ENCODE measurements around the gene GALC. TPM values are rescaled to one million over a fixed set of nuclear protein-coding genes. Genes with fewer than 3 reads are reported as not detected.

Gene GALC
- total and polyA plus RNA-seq, 2 donors (not counting 3 experiments of a cell fraction or from before 2014, with no cell fraction given), result 12.4 to 14.2 TPM

GRCh38 chr14:87935886-87936285 lies 57.1 kb downstream of the GALC start:
- CTCF ChIA-PET, result interaction anchor here (1.2 to 2.1 kb wide), 3 partner anchors 10 to 444 kb away, joined by 3 to 16 read pairs (median 3); no protein-coding TSS in a partner anchor
- no peak for FAIRE-seq

GRCh38 chr14:87935081-87935828 lies 57.7 kb downstream of the GALC start:
- H3K4me2 ChIP-seq (ENCODE audit: insufficient read depth, low read length), result no peak overlapping the region
- H3K9me3 ChIP-seq (replicated peaks; ENCODE audit: control insufficient read depth, insufficient read depth, low read length), result no peaks in the 10 kb centered on the region
- no peak overlapping the region for H2AFZ ChIP-seq (ENCODE audit: low read depth, low read length)
- ChIA-PET CTCF (interaction anchor here (1.2 to 2.1 kb wide), 2 partner anchors 10 to 445 kb away, joined by 3 to 16 read pairs; no protein-coding TSS in a partner anchor), POLR2A (no interaction called here)
- H3K9me1 ChIP-seq (replicated peaks; ENCODE audit: control insufficient read depth, extremely low read depth, insufficient read depth, low read length), result no peaks in the 10 kb centered on the region
- H4K20me1 ChIP-seq (replicated peaks; ENCODE audit: control insufficient read depth, extremely low read depth, insufficient read depth, low read length), result no peaks in the 10 kb centered on the region
- BruUV-seq (replicated peaks), result no TSS peak
- H3K36me3 ChIP-seq (ENCODE audit: control insufficient read depth in 2 of 2, extremely low read depth in 1 of 2, insufficient read depth in 2 of 2, low read length in 2 of 2), result no peaks in the 10 kb centered on the region
- H3K4me1 ChIP-seq (ENCODE audit: control insufficient read depth, extremely low read depth, insufficient read depth, low read length), result no peaks in the 10 kb centered on the region
- TF ChIP-seq EZH2 (IDR thresholded peaks at IDR 0.05; ENCODE audit: borderline replicate concordance, low read depth, low read length, severe bottlenecking) (no peak), FOS (IDR thresholded peaks at IDR 0.05; ENCODE audit: borderline replicate concordance, insufficient read depth, low read length) (no peak)
- dilution Hi-C loops (cut with MboI; ENCODE audit: extremely low pct_ligation_motif_present, low sequenced_read_pairs), result no loop called here
- H3K79me2 ChIP-seq (ENCODE audit: control insufficient read depth, insufficient read depth, low read length), result no peaks in the 10 kb centered on the region
- intact Hi-C loops (cut with micrococcal nuclease), result no loop called here
- H3K4me3 ChIP-seq (replicated peaks in 1 of 3; ENCODE audit: insufficient read depth in 1 of 3, low read depth in 1 of 3, low read length in 3 of 3), result no peak overlapping the region
- FAIRE-seq, result no peak
- no peaks in the 10 kb centered on the region for H3K27me3 ChIP-seq (ENCODE audit: control insufficient read depth in 2 of 2, insufficient read depth in 2 of 2, low read length in 2 of 2)
- no peak overlapping the region for H3K9ac ChIP-seq (replicated peaks; ENCODE audit: extremely low read depth, insufficient read depth, low read length)
- DNase-seq (ENCODE audit: low read depth, low spot score), result no peak
- no peak overlapping the region for H3K27ac ChIP-seq (ENCODE audit: insufficient read depth, low read depth, low read length)

More at GRCh38 chr14:87935886-87936285, 57.1 kb downstream of the GALC start:
- Histone ChIP-seq H3K36me3 (ENCODE audit: control insufficient read depth in 2 of 2, extremely low read depth in 1 of 2, insufficient read depth in 2 of 2, low read length in 2 of 2) (no peaks in the 10 kb centered on the region), H3K79me2 (ENCODE audit: control insufficient read depth, insufficient read depth, low read length) (no peaks in the 10 kb centered on the region), H4K20me1 (replicated peaks; ENCODE audit: control insufficient read depth, extremely low read depth, insufficient read depth, low read length) (no peaks in the 10 kb centered on the region), H3K9me3 (replicated peaks; ENCODE audit: control insufficient read depth, insufficient read depth, low read length) (no peaks in the 10 kb centered on the region), H3K4me2 (ENCODE audit: insufficient read depth, low read length) (no peak overlapping the region), H2AFZ (ENCODE audit: low read depth, low read length) (no peak overlapping the region), H3K27ac (ENCODE audit: insufficient read depth, low read depth, low read length) (no peak overlapping the region), H3K9ac (replicated peaks; ENCODE audit: extremely low read depth, insufficient read depth, low read length) (no peak overlapping the region), H3K27me3 (ENCODE audit: control insufficient read depth in 2 of 2, insufficient read depth in 2 of 2, low read length in 2 of 2) (no peaks in the 10 kb centered on the region), H3K9me1 (replicated peaks; ENCODE audit: control insufficient read depth, extremely low read depth, insufficient read depth, low read length) (no peaks in the 10 kb centered on the region), H3K4me3 (replicated peaks in 1 of 3; ENCODE audit: insufficient read depth in 1 of 3, low read depth in 1 of 3, low read length in 3 of 3) (no peak overlapping the region), H3K4me1 (ENCODE audit: control insufficient read depth, extremely low read depth, insufficient read depth, low read length) (no peaks in the 10 kb centered on the region)
- intact Hi-C loops (cut with micrococcal nuclease) (no loop called here), dilution Hi-C loops (cut with MboI; ENCODE audit: extremely low pct_ligation_motif_present, low sequenced_read_pairs) (no loop called here)
- BruUV-seq (replicated peaks), result no TSS peak
- DNase-seq (ENCODE audit: low read depth, low spot score), result no peak
- POLR2A ChIA-PET, result no interaction called here
- no peak for TF ChIP-seq POLR2A (IDR thresholded peaks at IDR 0.05; ENCODE audit: low read depth, low read length)
- no peak for TF ChIP-seq MYC (IDR thresholded peaks at IDR 0.05; ENCODE audit: low read depth, low read length)

Data from endothelial cell of umbilical vein (primary cell).